HG02981 (cell line): ENCODE results near the gene CXCL8.

Source experiments
- ATAC-seq: cut with Tn5 transposase; IDR thresholded peaks from one replicate; pipeline ENCODE4 v1.9.1; 2021; ENCODE audit warnings: mild to moderate bottlenecking, moderate library complexity; ENCODE audit not compliant: unreplicated experiment

CXCL8 gene

DNA sequence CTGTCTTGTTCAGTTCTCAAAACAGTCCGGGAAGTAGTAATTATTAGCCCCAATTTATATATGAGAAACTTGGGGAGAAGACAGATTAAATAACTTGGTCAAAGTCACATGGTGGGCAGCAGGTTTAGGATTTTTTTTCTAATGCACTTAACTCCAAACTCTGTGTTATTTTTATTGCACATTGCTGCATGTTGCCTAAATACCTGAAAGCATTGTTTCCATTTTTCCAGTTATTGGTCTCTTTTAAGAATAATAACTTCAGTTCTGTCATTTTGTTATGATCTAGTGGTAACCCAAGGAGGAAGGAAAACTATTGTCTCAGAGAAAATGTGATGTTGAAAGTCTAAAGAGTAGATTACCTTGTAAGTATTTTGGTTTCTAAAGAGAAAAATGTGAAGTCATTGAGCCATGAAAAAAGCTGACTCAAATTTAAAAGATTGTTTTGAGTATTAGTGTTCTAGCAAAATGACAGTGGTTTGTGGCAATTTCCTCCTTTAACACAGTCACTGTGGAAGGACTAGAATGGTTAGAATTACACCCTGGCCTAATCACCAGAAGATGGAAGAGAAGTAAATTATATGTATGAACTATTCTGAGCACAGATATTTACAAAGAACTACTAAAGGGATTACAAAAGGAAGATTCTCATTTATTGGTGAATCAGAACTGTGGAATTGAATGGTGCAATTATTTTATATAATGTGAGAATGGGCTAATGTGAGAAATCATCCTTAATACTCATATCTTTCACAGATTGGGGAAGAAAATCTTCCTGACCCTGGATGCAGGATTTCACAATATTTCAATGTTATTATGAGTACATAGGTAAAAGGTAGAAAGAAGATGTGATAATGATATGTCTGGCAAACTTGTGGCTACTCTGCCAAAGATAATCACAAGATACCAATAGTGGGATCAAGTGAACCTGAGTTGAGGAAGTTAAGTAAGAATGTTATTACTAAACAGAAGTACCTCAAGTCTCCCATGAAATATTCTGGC lies 21.7 kb upstream of the CXCL8 start:
- peak; percentile 90 for ATAC-seq

DNA sequence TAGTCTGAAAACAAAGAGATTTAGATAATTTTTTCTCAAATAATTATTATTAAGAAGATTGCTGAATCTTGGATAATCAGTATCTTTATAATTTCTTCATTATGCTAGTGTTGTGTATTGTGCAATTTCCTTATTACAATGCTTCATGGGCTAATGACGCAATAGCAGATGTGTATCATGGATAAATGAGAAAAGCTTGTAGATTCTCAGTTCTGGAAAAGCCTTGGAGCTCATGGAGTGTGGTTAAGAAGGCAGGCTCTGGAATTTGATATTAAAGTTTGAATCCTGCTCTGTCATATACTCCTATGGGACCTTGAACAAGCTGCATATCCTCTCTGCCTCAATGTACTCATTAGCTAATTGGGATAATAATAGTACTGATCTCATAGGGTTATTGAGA lies 18.9 kb upstream of the CXCL8 start:
- ATAC-seq, result no peak

DNA sequence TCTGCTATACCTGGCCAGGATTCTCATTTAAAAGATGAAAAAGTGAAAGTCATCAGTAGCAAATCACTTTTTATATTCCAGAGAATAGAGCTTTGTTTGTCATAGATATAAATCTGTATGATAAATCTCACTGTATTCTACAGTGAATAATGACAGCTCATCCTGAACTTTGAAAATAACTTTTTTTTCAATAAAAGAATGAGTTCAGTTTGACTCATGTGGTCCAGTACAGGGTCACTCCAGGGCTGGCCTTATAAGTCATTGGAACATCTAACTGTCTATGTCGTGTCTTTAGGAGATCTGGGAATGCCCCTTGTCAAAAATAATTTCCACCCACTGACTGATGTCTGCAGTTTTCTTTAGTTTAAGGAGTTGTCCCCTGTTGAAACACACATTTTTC lies 18.5 kb upstream of the CXCL8 start:
- ATAC-seq, result no peak

DNA sequence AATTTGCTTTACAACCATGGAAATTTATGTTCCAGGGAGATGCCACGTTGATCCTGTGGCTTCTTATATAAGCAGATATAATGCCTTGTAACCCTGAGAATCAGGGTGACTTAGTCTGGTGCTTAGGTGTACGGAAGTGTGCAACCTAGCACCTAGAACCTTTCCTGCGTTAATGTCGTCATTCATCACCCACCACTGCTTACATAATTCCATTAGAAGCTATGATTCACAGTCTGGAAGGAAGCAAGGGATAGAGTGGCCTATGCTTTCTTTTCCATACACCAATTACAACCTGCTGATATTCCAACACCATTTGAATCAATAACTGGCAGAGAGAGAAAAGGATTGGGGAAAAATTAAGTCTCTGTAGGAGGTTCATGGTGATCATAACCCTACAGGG lies 17.3 kb upstream of the CXCL8 start:
- no peak for ATAC-seq

DNA sequence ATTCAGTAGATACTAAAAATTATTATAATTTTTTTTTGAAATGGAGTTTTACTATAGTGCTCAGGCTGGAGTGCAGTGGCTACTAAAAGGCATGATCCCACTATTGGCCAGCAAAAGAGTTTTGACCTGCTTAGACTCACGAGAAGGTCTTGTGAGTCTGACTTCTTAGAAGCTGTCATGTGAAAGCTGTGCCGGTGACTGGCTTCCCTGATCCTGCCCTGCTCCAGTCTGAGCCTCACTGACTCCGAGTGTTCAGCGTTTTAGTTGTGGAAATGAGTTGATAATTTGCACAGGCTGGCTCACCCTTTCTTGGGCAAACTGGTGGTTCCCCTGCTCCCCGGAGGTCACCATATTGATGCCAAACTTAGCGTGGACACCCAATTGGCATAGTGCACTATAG lies 16.4 kb upstream of the CXCL8 start:
- ATAC-seq, result no peak

DNA sequence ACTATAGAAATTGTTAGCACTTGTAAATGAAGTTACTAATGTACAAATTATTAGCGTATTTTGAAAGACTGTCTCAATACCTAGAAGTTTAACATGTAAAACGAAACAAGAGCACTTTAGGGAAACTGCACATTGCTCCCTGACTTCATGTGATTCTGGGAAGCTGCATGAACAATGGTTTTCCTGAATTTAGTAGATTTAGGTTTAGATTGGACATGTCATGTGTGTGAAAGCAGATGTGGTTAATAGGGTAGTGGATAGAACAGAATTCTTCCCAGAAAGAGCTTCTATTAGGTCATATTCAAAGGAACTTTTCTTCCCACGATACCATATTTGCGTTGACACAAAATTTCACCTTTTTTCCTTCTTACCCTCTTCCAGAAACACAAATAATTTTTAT lies 14.9 kb upstream of the CXCL8 start:
- no peak for ATAC-seq

DNA sequence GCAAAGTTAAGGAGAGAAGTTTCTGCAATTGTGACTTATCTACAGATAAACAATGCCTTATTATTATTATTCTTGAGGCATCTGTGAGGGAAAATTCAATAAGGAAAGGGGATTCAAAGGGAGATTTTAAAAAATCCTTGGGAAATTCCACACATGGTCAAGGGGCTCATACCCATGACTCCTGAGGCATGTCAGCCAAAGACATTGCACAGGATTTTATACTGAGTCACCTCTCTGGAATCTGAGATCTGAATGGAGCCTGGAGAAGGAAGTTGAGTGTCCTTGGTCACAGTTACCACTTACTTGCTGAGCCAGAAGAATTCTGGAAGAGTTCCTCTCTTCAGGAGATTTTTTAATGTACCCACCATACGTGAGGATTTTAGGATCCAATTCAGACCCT lies 14.4 kb upstream of the CXCL8 start:
- ATAC-seq, result no peak

DNA sequence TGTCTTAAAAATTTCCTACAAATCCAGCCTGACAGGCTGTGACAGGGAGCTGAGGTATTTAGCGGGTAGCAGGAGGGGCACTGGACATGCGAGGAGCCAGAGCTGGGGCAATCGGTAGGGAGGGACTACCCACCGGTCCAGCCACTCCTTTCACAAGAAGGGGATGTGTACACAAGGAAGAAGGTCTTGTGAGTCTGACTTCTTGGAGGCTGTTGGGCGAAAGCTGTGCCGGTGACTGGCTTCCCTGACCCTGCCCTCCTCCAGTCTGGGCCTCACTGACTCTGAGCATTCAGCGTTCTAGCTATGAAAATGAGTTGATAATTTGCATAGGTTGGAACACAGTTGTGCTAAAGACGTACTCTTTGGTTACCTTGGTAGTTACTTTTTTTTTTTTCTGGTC lies 12.7 kb upstream of the CXCL8 start:
- peak; percentile 75 for ATAC-seq

DNA sequence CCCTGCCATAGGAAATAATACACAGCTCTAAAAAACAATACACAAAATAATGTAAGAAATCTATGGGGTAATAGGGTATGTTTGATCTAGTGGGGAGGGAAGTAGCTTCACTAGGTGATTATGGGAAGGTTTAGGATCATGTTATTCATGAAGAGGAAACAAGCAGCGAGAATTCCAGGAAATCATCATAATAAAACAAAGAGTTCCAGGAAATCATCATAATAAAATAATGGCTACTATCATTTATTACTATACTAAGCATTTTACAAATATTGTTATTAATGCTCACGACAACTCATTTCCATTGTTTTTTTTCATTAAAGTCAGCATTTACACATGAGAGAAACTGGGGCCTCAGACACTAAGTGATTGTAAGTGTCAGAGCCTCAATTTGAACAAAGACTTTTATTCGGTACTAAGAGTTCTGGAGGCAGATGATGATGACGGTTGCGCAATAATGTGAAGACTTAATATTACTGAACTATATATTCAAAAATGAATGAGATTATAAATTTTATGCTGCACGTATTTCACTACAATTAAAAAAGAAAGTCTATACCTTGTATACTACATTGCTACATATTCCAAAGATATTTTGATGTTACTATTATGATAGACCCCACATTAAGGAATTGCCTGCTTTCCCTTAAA lies 12.2 kb upstream of the CXCL8 start:
- ATAC-seq, result no peak

DNA sequence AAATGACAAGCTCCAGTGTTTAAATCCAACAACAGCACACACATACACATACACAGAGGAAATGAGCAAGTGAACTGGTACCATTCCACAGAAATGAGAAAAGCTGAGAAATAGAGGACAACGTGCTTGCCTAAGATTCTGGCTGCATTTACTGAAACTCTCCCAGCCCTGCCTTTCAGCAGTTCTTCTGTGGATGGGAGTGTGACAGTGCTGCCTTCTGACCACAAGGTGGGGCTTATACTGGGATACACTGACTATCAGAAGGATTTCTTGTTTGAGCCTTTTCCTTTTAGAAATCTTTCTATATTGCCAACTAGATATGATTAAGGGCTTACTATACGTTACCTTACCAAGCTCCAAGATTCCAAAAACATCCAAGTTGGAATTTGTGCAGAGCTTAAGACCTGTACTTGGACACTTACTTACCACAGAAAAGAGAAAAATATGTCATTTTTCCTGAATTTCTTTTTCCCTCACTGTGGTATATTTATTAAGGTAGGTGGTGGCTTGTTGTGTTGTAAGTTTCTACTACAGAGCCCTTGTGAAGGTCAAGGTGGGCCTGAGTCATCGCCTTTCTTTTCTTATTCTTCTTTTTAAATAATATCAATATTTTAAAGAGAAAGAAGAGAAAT lies 10.7 kb upstream of the CXCL8 start:
- peak; percentile 62 for ATAC-seq

DNA sequence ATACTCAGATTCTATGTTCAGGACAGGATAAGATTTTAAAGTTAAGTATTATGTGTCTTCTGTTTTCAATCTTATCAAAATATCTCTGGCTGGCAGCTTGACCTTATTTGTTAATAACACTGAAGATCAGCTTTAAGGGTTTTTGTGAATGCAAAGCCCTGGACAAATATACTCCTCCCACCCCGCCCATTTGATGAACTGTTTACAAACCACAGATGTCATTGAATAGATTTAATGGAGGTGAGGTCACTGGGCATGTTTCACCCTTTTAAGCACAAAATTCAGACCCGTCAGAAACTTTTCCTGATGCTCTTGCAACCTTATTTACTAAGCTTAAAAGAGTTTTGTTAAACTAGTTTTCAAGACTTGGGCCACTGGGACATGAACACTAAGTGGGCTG lies 10.1 kb upstream of the CXCL8 start:
- ATAC-seq, result no peak

DNA sequence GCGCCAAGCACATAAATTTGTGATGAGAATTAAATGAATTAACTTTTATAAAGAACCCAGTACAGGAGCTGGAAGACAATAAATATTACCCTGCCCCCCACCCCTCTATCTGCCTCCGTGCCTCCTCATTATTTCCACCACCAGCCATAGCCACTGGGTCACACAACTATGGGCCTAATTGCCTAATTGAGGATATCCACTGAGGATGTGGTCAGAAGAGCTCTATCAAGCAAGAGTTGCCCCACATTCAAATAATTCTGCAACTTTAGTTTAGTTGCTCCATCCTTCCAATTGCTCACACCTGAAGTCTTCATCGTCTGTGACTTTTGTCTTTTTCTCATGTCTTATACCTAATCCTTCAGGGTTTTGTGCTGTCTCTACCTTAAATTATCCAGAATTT lies 9.5 kb upstream of the CXCL8 start:
- no peak for ATAC-seq

DNA sequence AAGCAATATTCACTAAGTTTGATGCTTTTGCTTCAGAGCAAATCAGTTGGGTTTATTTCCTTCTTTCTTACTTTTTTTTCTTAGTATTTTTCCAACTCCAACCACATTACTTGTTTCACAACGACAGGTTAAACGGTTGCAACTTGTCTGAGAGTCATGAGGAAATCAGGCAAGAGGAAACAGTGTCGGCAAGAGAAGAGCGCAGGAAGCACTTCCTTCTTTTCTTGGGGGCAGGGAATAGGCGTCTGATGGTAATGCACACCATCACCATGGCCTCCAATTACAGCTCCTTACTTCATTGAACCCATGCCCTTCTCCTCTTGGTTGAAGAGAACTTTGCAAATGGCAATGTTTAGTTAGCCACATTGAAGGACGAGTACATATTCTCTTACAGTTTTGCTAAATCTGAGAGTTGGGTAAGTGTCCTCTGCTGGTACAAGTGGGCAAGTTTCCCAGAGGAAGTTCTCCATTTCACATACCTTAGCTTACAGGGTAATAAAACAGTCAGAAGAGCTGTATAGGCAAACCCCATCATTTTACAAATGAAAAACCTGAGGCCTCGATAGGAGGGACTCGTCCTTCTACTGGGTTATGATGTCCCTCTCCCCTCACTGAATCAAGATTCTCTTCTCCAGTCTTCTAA lies 8.3 kb upstream of the CXCL8 start:
- no peak for ATAC-seq

DNA sequence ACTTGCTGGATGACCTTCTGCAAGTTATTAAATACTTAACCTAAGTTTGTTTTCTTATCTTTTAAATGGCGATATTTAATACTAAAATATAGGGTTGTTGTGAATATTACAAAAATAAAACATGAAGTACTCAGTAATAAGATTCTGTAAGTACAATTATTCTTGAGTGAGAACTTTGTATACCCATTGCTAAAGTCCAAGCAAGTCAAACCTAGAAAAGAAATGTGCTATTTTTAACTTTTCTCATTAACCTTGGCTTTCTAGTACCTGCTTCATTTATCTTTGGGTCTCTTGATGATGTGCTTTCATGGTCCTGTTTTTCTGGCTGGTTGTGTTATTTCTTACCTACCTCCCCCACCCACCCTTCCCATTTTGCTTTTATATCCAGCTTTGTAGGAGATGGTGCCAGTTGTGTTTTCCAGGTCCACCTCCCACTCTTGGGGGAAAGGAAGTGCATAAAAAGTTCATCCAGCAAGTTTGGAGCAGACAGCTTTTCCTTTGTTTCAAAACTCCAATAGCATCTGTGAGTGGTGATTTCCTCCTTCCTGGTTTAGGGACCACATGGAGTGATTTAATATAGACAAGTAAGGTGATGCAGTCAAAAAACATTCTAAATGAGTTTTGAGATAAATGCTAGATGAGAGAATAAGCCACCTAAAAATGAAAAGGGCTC lies 7.5 kb upstream of the CXCL8 start:
- no peak for ATAC-seq

DNA sequence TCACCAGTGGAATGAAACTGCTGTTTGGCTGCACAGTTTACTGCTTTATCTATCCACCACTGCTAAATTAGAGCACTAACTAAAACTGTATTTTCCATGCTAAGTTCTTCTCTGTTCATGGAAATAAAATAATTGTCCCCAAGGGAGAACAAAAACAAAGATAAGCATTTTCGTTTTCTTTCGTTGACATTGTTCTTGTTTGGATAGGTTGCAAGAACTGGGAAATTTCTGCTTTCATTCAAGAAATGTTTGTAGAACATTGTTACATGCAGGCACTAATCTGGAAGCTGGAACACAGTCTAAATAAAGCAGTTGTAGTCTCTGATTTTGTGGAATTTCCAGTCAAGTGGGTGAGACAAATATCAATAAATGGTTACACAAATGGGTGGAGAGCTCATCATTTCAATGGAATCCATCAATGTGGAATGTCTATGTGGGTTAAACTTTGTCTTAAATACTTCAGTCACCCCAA lies 5.8 kb upstream of the CXCL8 start:
- no peak for ATAC-seq

DNA sequence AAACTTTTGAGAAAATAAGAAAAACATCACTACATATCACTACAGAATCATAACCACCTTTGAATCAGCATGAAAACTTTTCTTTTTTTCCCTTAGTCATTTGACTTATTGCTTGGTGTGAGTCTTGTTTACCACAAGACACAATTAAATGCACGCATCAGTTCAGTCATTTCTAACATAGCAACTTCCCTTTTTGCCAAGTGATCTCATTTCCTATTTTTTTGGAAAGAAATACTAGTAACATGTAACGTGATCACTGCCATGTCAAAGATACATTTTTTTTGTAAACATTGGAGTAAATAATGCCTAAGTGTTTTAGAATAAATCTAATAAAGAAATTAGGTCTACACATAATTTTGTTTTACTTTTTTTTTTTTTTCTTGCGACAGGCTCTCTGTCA lies 5.1 kb upstream of the CXCL8 start:
- ATAC-seq, result peak; percentile 87

DNA sequence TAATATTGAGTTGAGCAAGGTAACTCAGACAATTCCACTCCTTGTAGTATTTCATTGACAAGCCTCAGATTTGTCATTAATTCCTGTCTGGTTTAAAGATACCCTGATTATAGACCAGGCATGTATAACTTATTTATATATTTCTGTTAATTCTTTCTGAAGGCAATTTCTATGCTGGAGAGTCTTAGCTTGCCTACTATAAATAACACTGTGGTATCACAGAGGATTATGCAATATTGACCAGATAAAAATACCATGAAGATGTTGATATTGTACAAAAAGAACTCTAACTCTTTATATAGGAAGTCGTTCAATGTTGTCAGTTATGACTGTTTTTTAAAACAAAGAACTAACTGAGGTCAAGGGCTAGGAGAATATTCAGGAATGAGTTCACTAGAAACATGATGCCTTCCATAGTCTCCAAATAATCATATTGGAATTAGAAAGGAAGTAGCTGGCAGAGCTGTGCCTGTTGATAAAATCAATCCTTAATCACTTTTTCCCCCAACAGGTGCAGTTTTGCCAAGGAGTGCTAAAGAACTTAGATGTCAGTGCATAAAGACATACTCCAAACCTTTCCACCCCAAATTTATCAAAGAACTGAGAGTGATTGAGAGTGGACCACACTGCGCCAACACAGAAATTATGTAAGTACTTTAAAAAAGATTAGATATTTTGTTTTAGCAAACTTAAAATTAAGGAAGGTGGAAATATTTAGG lies 821 bp downstream of the CXCL8 start:
- no peak for ATAC-seq

DNA sequence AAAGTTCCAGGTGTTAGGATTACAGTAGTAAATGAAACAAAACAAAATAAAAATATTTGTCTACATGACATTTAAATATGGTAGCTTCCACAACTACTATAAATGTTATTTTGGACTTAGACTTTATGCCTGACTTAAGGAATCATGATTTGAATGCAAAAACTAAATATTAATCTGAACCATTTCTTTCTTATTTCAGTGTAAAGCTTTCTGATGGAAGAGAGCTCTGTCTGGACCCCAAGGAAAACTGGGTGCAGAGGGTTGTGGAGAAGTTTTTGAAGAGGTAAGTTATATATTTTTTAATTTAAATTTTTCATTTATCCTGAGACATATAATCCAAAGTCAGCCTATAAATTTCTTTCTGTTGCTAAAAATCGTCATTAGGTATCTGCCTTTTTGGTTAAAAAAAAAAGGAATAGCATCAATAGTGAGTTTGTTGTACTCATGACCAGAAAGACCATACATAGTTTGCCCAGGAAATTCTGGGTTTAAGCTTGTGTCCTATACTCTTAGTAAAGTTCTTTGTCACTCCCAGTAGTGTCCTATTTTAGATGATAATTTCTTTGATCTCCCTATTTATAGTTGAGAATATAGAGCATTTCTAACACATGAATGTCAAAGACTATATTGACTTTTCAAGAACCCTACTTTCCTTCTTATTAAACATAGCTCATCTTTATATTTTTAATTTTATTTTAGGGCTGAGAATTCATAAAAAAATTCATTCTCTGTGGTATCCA lies 1.6 kb downstream of the CXCL8 start:
- ATAC-seq, result no peak

DNA sequence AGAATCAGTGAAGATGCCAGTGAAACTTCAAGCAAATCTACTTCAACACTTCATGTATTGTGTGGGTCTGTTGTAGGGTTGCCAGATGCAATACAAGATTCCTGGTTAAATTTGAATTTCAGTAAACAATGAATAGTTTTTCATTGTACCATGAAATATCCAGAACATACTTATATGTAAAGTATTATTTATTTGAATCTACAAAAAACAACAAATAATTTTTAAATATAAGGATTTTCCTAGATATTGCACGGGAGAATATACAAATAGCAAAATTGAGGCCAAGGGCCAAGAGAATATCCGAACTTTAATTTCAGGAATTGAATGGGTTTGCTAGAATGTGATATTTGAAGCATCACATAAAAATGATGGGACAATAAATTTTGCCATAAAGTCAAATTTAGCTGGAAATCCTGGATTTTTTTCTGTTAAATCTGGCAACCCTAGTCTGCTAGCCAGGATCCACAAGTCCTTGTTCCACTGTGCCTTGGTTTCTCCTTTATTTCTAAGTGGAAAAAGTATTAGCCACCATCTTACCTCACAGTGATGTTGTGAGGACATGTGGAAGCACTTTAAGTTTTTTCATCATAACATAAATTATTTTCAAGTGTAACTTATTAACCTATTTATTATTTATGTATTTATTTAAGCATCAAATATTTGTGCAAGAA lies 2.3 kb downstream of the CXCL8 start:
- ATAC-seq, result no peak
